ENCODE results near the gene MAP1LC3B2.

Gene MAP1LC3B2

GRCh38 chr12:116616536-116617248 lies 57.5 kb downstream of the MAP1LC3B2 start:
- no peak for DNase-seq

GRCh38 chr12:116619246-116619645 lies 60.1 kb downstream of the MAP1LC3B2 start:
- DNase-seq, result no peak

GRCh38 chr12:116620124-116620491 lies 60.9 kb downstream of the MAP1LC3B2 start:
- no peak for DNase-seq

GRCh38 chr12:116620492-116621191 lies 61.5 kb downstream of the MAP1LC3B2 start:
- DNase-seq, result no peak

- DNase-seq, result no peak
Observed at GRCh38 chr12:116621194-116621593, 62.0 kb downstream of the MAP1LC3B2 start.

GRCh38 chr12:116624516-116624915 lies 65.3 kb downstream of the MAP1LC3B2 start:
- DNase-seq, result no peak

GRCh38 chr12:116626153-116626552 lies 67.0 kb downstream of the MAP1LC3B2 start:
- no peak for DNase-seq
